ENCODE measurements around the gene PPAN.

GRCh38 chr19:10104130-10104513 lies 2.0 kb upstream of the PPAN start:
- no peak for TF ChIP-seq EZH2phosphoT487 (IDR thresholded peaks at IDR 0.05; ENCODE audit: borderline replicate concordance, low read length)
- TF ChIP-seq CTCF (IDR thresholded peaks at IDR 0.05; ENCODE audit: low read depth, low read length, poor library complexity, severe bottlenecking): no peak
